OCI-LY7 (cell line): ENCODE data around the gene ANXA8L1. TPM values are rescaled to one million over a fixed set of nuclear protein-coding genes. Genes with fewer than 3 reads are reported as not detected.

Experiments
- BruUV-seq: library from RNA; stranded (reverse); fragments of 400-500 nt; replicated peaks from 2 replicates; lab custom pipeline; 2021; lab: Mats Ljungman, UMichigan
- CTCF ChIA-PET: fragments of 300-600 bp; sonication (Branson Sonifier 250); formaldehyde crosslinking; loops from one replicate; lab custom pipeline; 2022; ENCODE audit warnings: antibody characterized with exemption; ENCODE audit not compliant: unreplicated experiment; lab: Charles Lee
- POLR2A ChIA-PET: fragments of 300-600 bp; sonication (Branson Sonifier 250); formaldehyde crosslinking; loops from one replicate; lab custom pipeline; 2022; ENCODE audit warnings: antibody characterized with exemption; lab: Charles Lee
- DNase-seq: peaks from one replicate; pipeline ENCODE4 v3.0.0-alpha.2; 2015; ENCODE audit warnings: low spot score
- H2AFZ ChIP-seq: fragments of 200-600 bp; sonication (generic), shearing (Covaris generic); 2 replicates; pipeline ENCODE4 v1.6.1; 2014; ENCODE audit warnings: mild to moderate bottlenecking, antibody characterized with exemption, low read length, moderate library complexity
- H3K27ac ChIP-seq: fragments of 200-600 bp; sonication (generic); 2 replicates; pipeline ENCODE4 v1.5.1; 2014; ENCODE audit warnings: mixed run types, low read depth, mild to moderate bottlenecking, moderate library complexity, low read length, inconsistent platforms; ENCODE audit not compliant: poor library complexity, severe bottlenecking
- H3K36me3 ChIP-seq: fragments of 200-600 bp; sonication (generic); 2 replicates; pipeline ENCODE4 v1.6.1; 2014; ENCODE audit warnings: mild to moderate bottlenecking, antibody characterized with exemption, low read length, moderate library complexity, mixed read lengths; ENCODE audit not compliant: insufficient read depth
- H3K4me1 ChIP-seq: fragments of 200-600 bp; sonication (generic); 2 replicates; pipeline ENCODE4 v1.5.1; 2014; ENCODE audit warnings: mild to moderate bottlenecking, low read length; ENCODE audit not compliant: insufficient read depth, poor library complexity, severe bottlenecking
- H3K4me2 ChIP-seq: fragments of 200-600 bp; sonication (generic); 2 replicates; pipeline ENCODE4 v1.6.1; 2014; ENCODE audit warnings: mild to moderate bottlenecking, low read length
- H3K4me3 ChIP-seq: fragments of 200-600 bp; sonication (generic); 2 replicates; pipeline ENCODE4 v1.5.1; 2014; ENCODE audit warnings: mild to moderate bottlenecking, low read depth, low read length; ENCODE audit not compliant: poor library complexity, severe bottlenecking
- H3K79me2 ChIP-seq: fragments of 200-600 bp; sonication (generic); 2 replicates; pipeline ENCODE4 v1.6.1; 2016; ENCODE audit warnings: low read depth, mild to moderate bottlenecking, low read length, moderate library complexity, mixed read lengths; ENCODE audit not compliant: insufficient read depth
- H3K9me2 ChIP-seq: fragments of 200-600 bp; sonication (generic); 2 replicates; pipeline ENCODE4 v1.6.1; 2016; ENCODE audit warnings: mild to moderate bottlenecking, low read length, mixed read lengths; ENCODE audit not compliant: insufficient read depth
- H3K9me3 ChIP-seq: fragments of 200-600 bp; sonication (generic); 2 replicates; pipeline ENCODE4 v1.6.1; 2014; ENCODE audit warnings: mild to moderate bottlenecking, mixed run types, low read length, mixed read lengths
- H4K20me1 ChIP-seq: fragments of 200-600 bp; sonication (generic); 2 replicates; pipeline ENCODE4 v1.6.1; 2014; ENCODE audit warnings: mild to moderate bottlenecking, antibody characterized with exemption, low read length, moderate library complexity, mixed read lengths; ENCODE audit not compliant: insufficient read depth
- CTCF ChIP-seq: fragments of 200-600 bp; sonication (generic); conservative IDR thresholded peaks from 2 replicates; pipeline ENCODE4 v1.5.1; 2014; ENCODE audit warnings: mild to moderate bottlenecking, antibody characterized with exemption, low read length, moderate library complexity, mixed read lengths
- EZH2phosphoT487 ChIP-seq: fragments of 200-600 bp; sonication (generic); IDR thresholded peaks from 2 replicates; pipeline ENCODE4 v1.6.1; 2018; ENCODE audit warnings: low read depth, borderline replicate concordance, mild to moderate bottlenecking, mixed run types, antibody characterized with exemption, low read length, moderate library complexity, mixed read lengths
- intact Hi-C: fragments of 100-400 bp; cut with micrococcal nuclease; formaldehyde crosslinking; loops from one replicate; pipeline ENCODE4 v1.10.0; 2022; ENCODE audit not compliant: unreplicated experiment
- total RNA-seq, 2 experiments: library from RNA; depleted of rRNA in 1 of 2; stranded (reverse); fragments of >200 nt in 1 of 2; shearing (Covaris generic) in 1 of 2; gene quantifications; 2 replicates each; pipeline ENCODE4 v1.2.3, GENCODE V29; 2014 to 2022

Gene ANXA8L1
- total RNA-seq, 2 experiments from 2014 or later: not detected

DNA sequence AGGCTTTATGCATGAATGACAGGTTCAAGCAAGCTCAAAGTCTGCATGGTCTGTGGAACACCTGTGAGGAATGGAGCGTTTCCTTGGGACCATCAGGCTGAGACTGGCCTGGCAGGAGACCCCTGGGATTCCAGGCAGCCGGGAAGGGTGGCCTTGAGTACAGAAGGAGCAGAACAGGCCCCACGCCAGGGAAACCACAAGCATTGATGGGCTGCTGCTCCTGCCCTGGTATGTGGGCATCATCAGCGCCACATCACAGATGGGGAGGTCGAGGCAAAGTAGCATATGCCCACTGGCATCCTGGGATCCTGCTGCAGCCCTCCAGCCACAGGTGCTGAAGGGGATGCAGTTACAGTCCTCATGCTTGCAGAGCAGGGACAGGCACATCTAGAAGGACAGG, 47.9 kb upstream of the ANXA8L1 start:
- no TSS peak for BruUV-seq
- Histone ChIP-seq H3K4me1 (no peaks in the 10 kb centered on the region), H3K4me2 (no peak overlapping the region), H2AFZ (no peak overlapping the region), H3K79me2 (no peaks in the 10 kb centered on the region), H3K9me3 (no peaks in the 10 kb centered on the region), H4K20me1 (no peaks in the 10 kb centered on the region), H3K36me3 (no peaks in the 10 kb centered on the region), H3K4me3 (no peak overlapping the region), H3K9me2 (no peaks in the 10 kb centered on the region), H3K27ac (no peak overlapping the region)
- DNase-seq: no peak
- ChIA-PET POLR2A (no interaction called here), CTCF (no interaction called here)
- intact Hi-C loops: no loop called here
- no peak for TF ChIP-seq EZH2phosphoT487
- no peak for TF ChIP-seq CTCF

GRCh38 chr10:46328853-46329689, 46.5 kb upstream of the ANXA8L1 start:
- POLR2A ChIA-PET: no interaction called here
- BruUV-seq: no TSS peak
- intact Hi-C loops: no loop called here

More at GRCh38 chr10:46328853-46329689, 46.5 kb upstream of the ANXA8L1 start:
- CTCF ChIA-PET: interaction anchor here (0.7 kb wide), 1 partner anchor 60 kb away, joined by 3 read pairs; no protein-coding TSS in a partner anchor
- Histone ChIP-seq H3K4me3 (no peak overlapping the region), H2AFZ (no peak overlapping the region), H4K20me1 (no peaks in the 10 kb centered on the region), H3K4me2 (no peak overlapping the region), H3K79me2 (no peaks in the 10 kb centered on the region), H3K4me1 (no peaks in the 10 kb centered on the region), H3K9me3 (no peaks in the 10 kb centered on the region), H3K27ac (no peak overlapping the region), H3K9me2 (no peaks in the 10 kb centered on the region), H3K36me3 (no peaks in the 10 kb centered on the region)
- no peak for DNase-seq
- TF ChIP-seq EZH2phosphoT487 (no peak), CTCF (no peak)
